PC-9 (cell line): ENCODE data around the gene B4GALNT1.

Experiments used
- EZH2 ChIP-seq: fragments of 200-600 bp; sonication (generic); IDR thresholded peaks from 2 replicates; pipeline ENCODE4 v1.8.0; 2017; ENCODE audit warnings: antibody characterized with exemption, low read depth
- TF ChIP-seq, protein P1 (sequence below): fragments of 200-600 bp; sonication (generic); conservative IDR thresholded peaks from 2 replicates; pipeline ENCODE4 v1.6.1; 2017; ENCODE audit warnings: mixed run types, antibody characterized with exemption, mild to moderate bottlenecking, moderate library complexity

DNA sequence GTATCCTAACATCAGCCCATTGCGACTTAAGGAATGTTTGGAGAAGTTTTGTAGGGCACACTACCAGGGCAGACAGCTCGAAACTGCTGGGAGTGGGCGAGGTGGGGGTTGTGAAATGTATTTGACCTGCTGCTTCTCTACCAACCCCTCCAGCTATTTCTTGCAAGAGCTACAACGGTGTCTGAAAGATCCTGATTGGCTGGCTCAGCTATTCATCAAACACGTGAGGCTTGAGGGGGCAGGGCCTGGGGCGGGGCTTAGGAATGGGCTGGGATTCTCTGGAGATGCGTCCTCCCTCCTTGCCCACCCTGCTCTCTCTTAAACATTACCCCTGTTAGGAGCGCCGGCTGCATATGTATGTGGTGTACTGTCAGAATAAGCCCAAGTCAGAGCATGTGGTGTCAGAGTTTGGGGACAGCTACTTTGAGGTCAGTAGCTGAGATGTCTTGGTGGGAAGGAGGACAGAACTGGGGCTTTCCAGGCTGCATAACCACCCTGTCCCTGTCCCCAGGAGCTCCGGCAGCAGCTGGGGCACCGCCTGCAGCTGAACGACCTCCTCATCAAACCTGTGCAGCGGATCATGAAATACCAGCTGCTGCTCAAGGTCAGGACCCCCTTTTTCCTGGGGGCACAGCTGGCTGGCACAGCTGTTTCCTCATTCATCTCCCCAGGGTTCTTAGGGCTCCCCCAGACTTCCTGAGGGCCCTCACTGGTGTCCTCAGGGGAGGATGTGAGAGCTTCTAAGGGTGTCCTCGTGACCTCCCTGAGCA is 18.6 kb downstream of the B4GALNT1 start:
- TF ChIP-seq, protein P1, sequence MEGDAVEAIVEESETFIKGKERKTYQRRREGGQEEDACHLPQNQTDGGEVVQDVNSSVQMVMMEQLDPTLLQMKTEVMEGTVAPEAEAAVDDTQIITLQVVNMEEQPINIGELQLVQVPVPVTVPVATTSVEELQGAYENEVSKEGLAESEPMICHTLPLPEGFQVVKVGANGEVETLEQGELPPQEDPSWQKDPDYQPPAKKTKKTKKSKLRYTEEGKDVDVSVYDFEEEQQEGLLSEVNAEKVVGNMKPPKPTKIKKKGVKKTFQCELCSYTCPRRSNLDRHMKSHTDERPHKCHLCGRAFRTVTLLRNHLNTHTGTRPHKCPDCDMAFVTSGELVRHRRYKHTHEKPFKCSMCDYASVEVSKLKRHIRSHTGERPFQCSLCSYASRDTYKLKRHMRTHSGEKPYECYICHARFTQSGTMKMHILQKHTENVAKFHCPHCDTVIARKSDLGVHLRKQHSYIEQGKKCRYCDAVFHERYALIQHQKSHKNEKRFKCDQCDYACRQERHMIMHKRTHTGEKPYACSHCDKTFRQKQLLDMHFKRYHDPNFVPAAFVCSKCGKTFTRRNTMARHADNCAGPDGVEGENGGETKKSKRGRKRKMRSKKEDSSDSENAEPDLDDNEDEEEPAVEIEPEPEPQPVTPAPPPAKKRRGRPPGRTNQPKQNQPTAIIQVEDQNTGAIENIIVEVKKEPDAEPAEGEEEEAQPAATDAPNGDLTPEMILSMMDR, result no peak
- TF ChIP-seq EZH2, result no peak
